ENCODE data around the gene OR51D1.

- TF ChIP-seq, protein P1, sequence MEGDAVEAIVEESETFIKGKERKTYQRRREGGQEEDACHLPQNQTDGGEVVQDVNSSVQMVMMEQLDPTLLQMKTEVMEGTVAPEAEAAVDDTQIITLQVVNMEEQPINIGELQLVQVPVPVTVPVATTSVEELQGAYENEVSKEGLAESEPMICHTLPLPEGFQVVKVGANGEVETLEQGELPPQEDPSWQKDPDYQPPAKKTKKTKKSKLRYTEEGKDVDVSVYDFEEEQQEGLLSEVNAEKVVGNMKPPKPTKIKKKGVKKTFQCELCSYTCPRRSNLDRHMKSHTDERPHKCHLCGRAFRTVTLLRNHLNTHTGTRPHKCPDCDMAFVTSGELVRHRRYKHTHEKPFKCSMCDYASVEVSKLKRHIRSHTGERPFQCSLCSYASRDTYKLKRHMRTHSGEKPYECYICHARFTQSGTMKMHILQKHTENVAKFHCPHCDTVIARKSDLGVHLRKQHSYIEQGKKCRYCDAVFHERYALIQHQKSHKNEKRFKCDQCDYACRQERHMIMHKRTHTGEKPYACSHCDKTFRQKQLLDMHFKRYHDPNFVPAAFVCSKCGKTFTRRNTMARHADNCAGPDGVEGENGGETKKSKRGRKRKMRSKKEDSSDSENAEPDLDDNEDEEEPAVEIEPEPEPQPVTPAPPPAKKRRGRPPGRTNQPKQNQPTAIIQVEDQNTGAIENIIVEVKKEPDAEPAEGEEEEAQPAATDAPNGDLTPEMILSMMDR (IDR thresholded peaks at IDR 0.05; ENCODE audit: low read length), result no peak
- TF ChIP-seq EZH2 (optimal IDR thresholded peaks at IDR 0.05; ENCODE audit: low read depth, low read length), result no peak
Observed at GRCh38 chr11:4611986-4612385, 25.3 kb upstream of the OR51D1 start.

Measured in MM.1S (cell line).